GM18498 (cell line): ENCODE results near the gene YWHAH.

ENCODE experiments used
- ATAC-seq: cut with Tn5 transposase; IDR thresholded peaks from one replicate; pipeline ENCODE4 v1.9.1; 2021; ENCODE audit warnings: mild to moderate bottlenecking, moderate library complexity; ENCODE audit not compliant: unreplicated experiment

The YWHAH gene

DNA sequence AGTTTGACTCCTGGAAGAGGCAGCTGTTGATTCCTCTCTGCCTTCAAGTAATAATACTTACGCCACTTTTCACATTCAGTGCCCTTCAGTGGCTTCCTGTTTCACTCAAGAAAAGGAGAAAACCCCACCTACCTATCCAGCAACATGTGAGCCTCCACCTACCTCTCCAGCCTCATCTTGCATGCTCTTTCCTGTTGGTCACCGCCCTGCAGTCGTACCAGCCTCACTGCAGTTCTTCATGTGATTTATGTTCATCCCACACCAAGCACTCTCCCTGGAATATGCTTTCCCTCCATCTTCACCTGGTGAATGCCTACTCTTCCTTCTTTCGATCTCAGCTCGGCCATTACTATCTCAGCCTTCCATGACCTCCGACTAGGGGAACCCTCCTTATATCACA, 21.8 kb upstream of the YWHAH start:
- no peak for ATAC-seq

DNA sequence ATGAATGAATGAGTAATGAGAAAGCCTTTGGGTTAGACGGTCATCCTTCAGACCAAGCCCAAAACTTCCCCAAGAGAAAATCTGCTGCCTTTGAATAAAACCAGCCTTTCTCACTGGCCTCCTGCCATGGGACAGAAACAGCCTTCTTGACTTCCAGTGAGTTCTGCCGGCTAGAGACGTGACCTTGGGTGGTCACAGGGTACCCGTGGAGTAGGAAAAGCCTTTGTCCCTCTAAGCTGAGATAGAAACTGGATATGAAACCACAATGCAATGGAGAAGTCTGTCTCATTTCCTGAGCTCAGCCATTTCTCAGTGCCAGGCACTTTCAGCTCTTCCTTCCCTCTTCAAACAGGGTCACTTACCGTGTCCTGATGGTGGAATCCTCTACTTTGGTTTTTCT, 21.2 kb upstream of the YWHAH start:
- no peak for ATAC-seq

DNA sequence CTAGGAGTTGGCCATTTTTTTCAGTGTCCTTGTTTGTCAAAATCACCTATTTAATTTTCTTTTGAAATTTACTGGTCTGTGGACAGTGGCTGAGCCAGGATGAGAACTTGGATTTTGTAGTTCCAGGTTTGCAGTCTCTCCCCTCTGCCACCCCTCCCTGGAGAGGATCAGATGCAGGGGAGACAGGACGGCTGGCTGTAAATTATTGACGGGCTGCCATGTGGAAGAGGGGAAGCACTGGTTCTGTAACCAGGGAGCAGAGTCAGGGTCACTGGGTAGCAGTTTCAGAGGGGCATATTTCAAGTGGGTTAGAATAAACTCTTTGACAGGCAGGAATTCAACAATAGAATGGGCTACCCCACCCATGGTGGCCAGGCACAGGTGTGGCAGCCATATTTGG, 20.6 kb upstream of the YWHAH start:
- ATAC-seq = no peak

DNA sequence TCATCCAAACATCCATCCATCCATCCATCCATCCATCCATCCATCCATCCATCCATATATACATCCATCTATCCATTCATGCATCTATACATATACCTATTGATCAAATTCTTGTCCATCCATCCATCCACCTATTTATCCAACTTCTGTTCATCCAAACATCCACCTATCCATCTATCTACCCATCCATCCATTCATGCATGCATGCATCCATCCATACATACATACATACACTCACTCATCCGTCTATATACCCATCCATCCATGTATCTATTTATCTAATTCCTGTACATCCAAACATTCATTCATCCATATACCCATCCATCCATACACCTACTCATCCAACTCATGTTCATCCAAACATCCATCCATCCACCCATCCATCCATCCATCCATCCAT, 19.3 kb upstream of the YWHAH start:
- ATAC-seq = no peak

DNA sequence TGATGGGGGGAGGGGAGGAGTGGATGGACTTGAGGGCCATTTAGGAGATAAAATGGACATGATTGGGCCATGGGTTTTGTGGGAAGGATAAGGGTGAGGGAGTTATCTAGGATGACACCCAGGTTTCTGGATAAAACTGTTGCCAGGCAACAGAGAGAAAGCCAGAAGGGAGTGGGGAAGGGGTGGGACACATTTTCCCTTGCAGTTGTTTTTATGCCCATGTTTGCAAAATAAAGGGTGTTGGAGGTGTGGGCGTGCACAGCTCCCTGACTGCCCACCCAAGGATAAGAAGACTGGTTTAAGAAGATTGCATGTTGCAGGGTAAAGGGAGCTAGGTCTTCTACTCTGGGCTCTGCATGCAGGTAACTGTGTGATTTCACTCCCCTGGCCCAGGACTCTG, 18.3 kb upstream of the YWHAH start:
- ATAC-seq = no peak

DNA sequence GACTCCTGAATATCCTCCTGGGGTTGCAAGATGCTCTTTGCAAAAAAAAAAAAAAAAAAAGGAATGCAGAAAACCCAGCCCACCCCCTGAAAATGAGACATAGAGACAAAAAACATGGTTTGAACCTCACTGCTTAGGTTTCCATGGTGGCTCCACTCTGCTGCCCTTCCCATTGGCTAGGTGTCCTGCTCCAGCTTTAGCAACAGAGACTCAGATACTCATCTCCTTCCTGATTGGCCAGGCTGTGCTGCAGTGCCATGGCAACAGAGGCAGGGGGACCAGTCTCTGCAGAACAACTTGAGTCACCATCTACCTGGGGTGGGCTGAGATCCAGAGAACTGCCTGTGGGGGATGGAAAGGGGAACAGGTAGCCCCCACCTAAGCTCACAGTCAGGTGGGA, 17.4 kb upstream of the YWHAH start:
- no peak for ATAC-seq

DNA sequence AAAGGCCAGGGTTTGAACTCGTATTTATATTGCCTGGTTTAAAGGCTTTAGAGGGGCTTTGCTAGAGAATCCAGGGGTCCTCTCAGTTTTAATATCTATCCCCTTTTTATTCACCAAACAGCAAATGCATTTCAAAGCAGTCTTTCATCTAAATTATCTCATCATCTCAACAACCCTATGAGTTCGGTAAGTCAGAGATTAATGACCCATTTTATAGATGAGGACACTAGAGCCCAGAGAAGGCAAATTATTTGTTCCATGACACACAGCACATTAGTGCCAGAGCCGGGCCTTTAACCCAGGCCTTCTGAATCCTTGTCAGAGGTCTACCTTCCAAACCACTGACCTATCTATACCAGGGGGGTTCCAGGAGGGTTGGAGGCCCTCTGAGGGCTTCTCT, 16.8 kb upstream of the YWHAH start:
- ATAC-seq = no peak

DNA sequence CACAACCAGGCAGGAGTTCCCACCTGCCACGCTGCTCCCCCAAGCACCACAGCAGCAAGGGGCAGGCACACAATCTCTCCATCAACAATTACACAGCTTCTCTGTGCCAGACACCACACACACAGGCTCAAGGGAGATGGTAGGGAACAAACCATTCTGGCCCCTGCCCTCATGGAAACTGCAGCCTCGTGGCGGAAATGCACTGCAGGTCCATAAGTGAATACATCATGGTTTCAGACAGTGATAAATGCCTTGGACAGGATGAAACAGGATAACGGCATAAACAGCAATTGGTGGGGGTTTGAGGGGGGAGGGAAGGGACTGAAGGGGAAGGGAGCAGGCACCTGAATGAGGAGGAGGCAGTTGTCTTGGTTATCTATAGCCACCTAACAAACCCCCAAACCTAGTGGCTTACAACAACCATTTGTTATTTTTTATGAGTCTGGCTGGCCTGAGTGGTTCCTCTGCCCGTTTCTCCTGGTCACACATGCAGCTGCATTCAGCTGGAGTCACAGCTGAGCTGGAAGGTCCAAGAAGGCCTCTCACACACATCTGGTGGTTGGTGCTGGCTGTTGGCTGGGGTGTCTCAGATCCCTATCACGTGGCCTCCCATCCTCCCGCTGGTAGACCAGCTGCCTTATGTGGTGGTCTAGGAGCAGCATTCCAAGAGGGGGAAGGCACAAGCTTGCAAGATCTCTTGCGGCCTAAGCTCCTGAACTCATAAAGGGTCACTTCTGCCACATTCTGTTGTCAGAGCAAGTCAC, 15.0 kb upstream of the YWHAH start:
- no peak for ATAC-seq

DNA sequence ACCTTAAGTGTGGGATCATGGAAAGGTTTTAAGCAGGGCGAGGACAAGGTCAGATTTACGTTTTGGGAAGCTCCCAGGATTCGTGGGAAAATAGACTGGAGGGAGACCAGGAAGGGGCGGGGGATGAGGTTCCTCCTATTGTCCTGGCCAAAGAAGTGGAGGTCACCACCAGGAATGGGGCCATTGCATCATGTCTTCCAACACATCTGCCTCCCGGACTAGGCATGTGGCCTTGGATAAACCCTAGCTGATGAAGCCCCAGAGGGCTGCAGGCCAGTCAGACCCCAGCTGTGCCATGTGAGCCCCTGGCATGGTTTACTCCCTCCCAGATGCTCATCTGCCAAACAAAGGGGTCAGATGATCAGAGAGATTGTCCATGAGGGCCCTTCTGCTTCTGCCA, 11.5 kb upstream of the YWHAH start:
- no peak for ATAC-seq

DNA sequence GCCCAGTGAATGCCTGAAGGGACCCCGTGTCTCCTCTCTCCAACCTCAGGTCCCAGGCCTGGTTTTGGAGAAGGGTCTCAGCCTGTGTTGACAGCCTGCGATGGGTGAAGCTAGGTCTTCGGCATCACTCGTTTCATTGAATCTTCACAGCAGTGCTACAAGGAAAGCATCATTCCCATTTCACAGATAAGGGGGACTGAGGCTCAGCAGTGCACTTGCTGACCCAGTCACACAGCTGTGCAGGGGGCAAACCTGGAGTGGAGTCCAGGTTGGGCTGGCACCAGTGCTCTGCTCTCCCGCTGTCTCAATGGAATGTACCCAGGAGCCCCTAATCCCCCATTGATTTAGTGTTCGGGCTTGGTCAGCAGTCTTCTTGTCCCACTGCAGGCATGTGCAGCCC, 10.9 kb upstream of the YWHAH start:
- ATAC-seq = no peak

DNA sequence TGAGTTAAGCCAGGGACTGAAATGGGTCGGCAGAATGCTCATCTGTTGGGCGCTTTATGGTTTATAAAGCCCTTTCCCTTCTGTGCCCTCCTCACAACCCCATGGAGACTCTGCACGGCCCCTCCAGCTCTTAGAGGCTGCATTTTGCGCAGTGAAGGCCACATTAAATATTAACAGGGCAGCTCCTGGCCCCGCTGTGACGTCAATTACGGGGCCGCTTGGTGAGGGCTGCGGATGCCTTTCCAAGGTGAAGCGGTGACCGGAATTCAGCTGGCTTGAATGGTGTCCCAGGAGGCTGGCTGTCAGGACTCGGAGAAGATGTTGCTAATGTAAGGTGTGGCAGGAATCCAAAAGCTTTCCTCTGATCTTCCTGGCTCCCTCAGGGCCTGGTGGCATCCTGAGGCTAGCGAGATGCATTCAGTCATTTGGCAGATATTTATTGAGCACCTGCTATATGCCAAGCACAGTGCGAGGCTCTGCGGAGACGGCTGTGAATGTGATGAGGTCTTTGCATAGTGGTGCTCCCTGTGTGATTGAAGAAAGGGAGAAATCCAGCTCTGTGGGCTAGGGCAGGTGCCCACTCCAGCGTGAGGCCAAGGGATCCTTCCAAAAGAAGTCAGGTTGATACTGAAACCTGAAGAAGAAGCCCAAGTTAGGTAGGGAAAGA, 10.4 kb upstream of the YWHAH start:
- ATAC-seq = no peak

DNA sequence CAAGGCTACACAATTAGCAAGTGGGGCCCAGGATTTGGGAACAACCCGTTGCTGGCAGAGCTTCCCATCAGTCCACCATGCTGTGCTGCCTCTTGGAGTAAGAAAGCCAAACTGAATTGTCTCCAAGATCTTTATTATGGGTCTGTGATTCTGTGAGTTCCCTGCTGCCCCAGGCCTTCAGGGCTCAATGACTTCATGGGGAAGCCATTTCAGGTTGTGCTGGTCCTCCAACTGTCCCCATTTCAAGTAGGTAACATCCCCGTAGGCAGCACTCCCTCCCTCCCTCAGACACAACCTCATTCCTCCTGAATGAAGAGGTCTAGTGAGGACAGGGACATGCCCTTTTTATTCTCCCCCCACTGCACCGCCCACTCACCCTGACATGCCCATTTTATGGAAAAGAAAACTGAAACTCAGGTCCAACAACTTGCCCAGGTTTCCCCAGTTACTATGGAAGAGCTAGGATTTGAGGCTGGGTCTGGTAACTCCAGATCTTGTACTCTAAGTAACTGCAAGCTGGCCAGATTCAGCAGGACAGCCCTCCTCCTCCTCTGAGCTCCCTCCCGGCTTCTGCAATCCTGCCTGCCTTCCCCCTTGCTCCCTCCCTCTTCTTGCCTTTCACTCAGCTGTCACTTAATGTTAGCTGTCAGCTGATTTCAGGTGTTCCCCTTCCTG, 8.2 kb upstream of the YWHAH start:
- ATAC-seq = no peak

DNA sequence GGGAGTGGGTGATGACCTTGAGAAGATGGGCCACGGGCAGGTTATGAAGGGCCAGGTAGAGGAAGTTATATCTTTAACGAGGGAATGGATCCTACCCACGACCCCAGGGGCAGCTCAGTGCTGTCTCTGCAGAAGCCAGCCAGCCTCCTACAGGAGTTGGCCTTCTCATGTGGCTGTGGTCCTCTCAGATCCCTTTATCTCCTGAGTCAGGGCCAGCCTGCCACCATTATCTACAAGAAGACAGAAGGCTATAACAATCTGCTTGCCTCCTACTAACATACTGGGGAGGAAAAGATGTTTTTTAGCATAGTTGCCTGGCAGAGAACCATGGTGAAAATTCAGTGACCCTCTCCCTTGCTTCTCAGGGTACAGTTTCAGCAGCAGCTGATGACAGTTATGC, 7.0 kb upstream of the YWHAH start:
- no peak for ATAC-seq

DNA sequence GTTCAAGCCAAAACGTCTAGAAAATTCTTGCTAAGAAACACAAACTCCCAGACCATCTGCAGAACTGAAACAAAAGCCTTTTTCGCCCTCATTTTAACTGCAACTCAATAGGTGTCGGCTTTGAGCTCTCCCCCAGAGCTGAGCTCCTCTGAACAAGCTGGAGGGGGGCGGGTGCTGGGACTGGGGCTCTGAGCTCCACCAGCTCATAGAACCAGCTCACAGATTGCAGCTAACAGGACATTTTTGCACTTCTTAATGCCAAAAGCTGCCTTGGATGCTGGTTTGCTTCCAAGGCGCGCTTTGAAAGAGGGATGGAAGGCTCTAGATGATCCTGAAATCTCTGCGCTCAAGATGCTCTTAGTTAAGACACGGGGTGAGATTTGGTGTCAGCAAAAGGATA, 6.0 kb upstream of the YWHAH start:
- no peak for ATAC-seq

DNA sequence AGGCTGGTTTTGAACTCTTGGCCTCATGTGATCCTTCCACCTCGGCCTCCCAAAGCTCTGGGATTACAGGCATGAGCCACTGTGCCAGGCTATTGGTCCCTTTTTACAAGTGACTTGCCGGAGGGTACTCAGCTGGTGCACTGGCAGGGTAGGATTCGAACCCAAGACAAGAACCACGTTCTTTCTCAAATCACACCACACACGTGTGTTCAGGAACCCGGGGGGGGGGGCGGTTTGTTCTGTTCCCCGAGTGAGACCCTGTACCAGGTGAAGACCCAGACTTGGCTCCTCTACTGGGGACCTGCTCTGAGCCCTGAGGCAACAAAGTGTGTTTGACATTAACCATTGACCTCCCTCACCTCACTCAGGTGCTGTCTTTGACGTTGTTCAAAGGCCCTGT, 3.8 kb upstream of the YWHAH start:
- ATAC-seq = no peak

DNA sequence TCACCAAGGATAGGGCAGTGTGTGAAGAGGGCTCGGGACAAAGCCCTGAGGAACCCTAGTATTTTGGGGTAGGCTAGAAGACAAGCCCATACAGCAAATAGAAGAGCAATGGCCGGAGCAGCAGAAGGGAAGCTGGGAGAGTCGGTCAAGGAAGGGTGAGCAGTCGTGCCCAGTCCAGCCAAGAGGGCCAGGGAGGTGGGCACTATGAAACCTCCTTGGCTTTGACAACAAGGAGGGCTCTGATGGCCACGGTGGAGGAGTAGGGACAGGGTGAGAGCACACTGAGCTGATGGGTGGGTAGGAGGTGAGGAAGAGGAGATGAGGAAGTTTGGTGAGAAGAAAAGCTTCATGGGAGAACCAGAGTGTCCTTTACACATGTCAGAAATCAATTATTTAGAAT, 2.2 kb upstream of the YWHAH start:
- no peak for ATAC-seq

DNA sequence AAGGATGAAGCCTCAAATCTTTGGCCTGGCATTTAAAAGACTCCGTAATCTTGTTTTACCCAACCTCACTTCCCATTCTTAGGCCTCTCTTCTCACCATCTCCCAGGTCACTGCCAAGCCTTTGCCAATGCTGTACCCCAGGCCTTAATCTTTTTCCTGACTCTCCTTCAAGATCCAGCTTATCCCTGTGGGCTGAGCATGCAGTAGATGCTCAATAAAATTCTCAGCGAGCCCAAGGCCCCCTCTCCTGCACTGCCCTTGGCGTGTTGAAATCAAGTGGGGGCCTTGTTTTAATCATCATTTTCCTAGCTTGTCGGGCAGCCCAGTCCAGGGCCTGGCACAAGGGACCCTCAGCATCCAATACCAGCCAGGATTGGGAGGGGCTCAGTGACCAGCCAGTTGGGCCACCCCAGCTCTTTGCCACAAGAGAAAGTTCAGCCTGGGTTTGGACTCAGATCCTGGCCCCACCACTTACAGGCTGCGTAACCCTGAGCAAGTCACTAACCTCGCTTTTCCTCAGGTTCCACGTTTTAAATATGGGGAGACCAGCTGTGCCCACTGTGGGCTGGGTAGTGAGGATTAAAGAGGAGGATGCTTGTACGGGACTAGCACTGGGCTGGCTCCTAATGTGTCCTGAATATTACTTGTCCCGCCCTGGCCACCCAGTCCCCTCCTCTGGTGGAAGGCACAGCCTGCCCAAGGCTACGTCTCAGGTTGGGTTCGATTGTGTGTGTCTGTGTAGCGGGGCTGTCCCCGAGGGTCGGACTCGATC, 943 bp upstream of the YWHAH start:
- no peak for ATAC-seq

DNA sequence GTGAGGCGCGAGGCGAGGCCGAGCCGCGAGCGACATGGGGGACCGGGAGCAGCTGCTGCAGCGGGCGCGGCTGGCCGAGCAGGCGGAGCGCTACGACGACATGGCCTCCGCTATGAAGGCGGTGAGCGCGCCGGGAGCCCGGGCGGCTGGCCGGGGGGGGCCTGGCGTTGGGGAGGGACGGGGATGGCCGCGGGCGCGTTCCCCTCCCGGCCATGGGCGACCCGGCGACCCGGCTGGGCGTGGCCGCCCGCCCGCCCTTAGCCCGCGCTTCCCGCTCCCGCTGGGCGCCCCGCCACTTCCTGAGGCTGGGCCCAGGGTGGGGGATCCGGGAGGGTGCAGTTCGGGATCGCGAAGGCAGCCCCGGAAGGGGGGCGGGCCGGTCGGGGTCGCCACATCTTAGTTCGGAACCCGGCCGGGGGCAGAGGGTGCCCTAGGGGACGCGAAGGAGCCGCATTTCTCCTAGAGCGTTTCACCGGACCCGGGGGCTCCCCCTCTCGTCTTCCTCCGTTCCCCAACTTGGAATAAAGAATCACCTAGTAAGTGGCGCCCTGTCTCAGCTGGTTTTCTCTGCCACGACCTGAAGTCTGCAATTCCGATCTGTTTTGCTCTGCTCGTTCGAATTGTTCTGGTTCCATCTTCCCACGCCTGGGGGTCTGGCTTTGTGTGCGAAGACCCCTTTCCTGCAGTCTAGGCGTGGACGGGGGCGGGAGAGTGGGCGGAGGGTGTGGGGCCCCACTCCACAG, 536 bp downstream of the YWHAH start:
- ATAC-seq = peak; percentile 38

DNA sequence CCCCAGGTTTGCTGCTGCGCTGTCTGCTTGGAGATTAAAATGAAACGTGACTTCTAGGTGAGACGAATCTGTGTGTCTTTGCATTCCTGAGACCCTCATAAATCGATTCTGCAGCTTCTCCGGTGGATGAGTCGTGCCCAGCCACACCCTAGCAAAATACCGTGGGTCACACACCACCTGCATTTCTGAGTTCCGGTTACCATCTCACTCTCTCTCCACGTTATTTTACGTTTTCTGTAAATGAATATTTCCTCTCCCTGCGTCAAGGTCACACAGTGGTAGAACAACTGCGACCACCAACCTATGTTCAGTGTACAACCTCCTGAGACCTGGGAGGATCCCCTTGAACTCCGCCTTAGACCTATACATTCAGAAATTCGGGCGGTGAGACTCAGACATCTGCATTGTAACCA, 1.1 kb downstream of the YWHAH start:
- no peak for ATAC-seq

DNA sequence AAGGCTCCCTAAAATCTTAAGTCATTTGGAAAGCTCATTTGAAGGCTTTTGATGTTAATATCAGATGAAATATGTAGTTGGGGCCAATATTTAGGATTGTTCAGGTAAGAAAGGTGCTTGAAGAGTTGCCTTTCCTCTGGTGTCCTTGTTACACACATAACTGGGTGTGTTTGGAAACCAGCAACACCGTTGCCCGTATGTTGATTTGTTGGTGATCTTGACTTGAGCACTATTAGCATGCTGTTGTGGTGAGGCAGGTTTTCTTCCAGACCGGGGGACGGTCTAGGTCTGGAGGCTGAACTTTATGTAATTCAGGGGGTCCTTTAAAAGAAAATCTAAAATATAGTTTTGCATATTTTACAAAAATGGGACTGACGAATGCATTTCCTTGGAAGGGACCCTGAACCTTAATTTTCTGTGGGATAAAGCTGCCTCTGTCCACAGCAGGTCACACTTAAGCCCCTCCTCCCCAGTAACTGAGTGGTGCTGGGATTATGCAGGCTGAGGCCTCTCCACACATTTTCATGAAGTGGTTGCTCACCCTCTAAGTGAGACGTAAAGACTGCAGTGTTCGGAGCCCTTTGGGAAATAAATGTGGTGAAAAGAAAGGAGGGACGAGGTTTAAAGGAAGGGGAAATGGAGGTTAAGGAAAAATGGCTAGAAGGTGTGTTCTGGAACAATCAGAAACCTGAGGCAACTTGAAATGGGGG, 1.8 kb downstream of the YWHAH start:
- ATAC-seq = no peak
